Testis (tissue), 2 donors: ENCODE data around the gene ANO8.

Source experiments
- CTCF ChIP-seq, 3 experiments: fragments of 450-650 bp in 2 of 3; fragments of 200-600 bp in 1 of 3; sonication (generic) in 1 of 3; IDR thresholded peaks; one replicate each; pipeline ENCODE4 v1.5.1; 2016 to 2019; ENCODE audit warnings: antibody characterized with exemption in 3 of 3, mild to moderate bottlenecking in 2 of 3, moderate library complexity in 1 of 3
- POLR2A ChIP-seq: fragments of 450-650 bp; IDR thresholded peaks from one replicate; pipeline ENCODE4 v1.6.1; 2017; ENCODE audit warnings: antibody characterized with exemption, mild to moderate bottlenecking, moderate library complexity

- TF ChIP-seq CTCF (IDR thresholded peaks at IDR 0.05) = no peak
- no peak for TF ChIP-seq POLR2A
Measured at GRCh38 chr19:17331045-17331558, 3.6 kb downstream of the ANO8 start.
